ENCODE data around the gene CPN2.

Gene CPN2, protein sequence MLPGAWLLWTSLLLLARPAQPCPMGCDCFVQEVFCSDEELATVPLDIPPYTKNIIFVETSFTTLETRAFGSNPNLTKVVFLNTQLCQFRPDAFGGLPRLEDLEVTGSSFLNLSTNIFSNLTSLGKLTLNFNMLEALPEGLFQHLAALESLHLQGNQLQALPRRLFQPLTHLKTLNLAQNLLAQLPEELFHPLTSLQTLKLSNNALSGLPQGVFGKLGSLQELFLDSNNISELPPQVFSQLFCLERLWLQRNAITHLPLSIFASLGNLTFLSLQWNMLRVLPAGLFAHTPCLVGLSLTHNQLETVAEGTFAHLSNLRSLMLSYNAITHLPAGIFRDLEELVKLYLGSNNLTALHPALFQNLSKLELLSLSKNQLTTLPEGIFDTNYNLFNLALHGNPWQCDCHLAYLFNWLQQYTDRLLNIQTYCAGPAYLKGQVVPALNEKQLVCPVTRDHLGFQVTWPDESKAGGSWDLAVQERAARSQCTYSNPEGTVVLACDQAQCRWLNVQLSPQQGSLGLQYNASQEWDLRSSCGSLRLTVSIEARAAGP

DNA sequence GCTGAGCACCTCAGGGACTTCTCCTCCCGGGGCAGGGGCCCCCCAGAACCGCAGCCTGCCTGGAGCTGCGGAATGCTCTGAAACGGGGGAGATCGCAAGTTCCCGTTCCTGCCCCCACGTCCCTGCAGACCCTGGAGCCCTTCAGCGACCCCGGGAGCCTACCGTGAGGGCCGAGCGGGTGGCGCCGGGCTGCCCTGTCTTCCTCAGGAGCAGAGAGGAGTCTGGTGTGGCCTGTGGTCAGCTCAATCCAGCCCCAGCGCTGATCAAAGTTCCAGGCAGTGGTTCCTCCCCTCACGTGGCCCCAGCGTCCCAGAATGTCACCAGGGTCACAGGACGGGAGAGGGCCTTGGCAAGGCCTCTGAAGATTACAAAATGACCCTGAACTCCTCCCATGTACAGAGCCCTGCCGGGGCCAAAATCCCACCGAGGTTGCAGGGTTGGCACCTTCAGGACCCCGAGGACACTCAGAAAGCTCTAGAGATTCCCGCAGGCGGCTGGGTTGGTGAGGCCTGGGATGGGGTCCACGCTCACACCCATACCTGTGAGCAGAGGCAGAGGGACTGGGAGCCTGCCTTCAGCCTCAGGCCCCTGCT lies at the start of gene CPN2:
Gene CPN2 (minus strand): TSS at position 249 of the 593 bp plus-strand sequence. CDS start 8,626 bp downstream, outside the sequence.
- DNase-seq, result no peak

DNA sequence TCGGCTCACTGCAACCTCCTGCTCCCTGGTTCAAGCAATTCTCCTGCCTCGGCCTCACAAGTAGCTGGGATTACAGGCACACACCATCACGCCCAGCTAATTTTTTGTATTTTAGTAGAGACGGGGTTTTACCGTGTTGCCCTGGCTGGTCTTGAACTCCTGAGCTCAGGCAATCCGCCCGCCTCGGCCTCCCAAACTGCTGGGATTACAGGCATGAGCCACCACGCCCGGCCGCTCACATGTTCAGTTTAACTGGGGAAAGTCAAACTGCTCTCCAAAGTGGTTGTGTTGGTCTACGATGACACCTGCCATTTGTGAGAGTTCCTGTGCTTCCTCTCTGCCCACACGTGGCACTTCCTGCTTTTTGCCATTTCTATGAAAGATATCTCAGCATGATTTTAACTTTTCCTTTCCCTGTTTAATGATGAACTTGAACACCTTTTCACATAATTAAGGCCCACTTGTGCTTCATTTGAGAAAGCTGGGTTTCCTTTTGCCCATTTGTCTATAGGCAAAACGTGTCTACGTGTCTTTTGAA lies 48.8 kb upstream of the CPN2 start:
- no peak for DNase-seq

GRCh38 chr3:194399166-194399565 lies 48.0 kb upstream of the CPN2 start, which contains the start of gene GP5:
TSS of gene GP5 (minus strand) at chr3:194399266. CDS start at chr3:194398282, 984 bp downstream.
- DNase-seq, result no peak

DNA sequence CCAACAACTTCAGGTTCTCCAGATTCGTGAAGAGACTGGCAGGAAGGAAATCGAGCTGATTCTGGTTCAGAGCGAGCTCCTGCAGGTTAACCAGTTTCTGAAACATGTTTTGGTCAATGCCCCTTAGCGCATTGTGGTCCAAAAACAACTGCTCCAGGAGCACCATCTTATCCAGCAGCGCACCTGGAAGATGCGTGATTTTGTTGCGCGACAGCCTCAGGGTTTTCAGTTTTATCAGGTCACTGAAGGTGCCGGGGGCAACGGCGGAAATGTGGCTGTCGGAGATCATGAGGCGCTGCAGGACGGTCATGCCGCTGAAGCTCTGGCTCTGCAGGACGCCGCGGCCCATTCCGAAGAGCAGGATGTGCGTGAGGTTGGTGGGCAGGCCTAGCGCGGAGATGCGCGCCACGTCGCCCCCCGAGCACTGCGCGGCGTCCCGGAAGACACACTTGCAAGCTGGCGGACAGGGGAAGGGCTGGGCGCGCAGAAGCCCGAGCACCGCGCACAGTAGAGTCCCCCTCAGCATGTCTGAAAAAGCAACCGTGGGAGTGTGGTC lies 46.7 kb upstream of the CPN2 start:
- DNase-seq, result no peak

- DNase-seq, result no peak
These were observed 46.0 kb upstream of the CPN2 start for GRCh38 chr3:194396859-194397756.

DNA sequence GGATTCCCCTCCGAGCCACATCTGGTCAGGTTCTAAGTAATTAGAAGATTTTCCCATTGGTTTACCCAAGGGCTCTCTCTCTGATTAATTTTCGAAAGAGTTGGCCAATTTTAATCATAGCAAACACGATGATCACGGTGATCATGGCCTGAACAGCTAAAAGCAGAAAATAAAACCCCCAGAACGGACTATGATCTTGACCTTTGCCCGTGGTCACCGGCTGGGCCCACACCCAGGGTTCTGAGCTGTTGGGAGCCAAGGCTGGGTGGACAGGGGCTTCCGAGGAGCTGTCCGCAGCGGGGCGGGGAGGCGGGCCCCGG lies 45.4 kb upstream of the CPN2 start:
- no peak for DNase-seq

- peak; percentile 41 to 42 for DNase-seq
These were observed 44.8 kb upstream of the CPN2 start for GRCh38 chr3:194395778-194396538.

DNA sequence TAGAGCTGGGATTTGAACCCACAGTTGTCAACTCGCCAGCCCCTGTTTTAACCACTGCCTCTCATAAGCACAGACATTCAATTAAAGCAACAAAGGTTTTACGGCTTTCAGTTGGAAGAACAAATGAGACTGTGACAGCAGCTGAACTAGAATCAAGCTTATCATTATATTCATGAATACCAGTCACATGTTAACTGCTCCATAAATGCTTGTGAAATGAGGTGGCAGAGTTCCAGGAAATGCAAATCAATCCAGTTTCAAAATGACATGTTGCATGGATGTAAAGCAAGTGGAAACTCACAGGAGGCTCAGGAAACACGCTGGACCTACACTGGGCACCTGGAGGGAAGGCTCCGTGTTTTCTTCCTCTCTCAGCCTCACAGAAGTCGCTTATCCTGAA lies 44.1 kb upstream of the CPN2 start:
- DNase-seq, result no peak

- DNase-seq, result no peak
These were observed 41.4 kb upstream of the CPN2 start for GRCh38 chr3:194392576-194392975.

GRCh38 chr3:194390835-194391234 lies 39.7 kb upstream of the CPN2 start:
- no peak for DNase-seq

GRCh38 chr3:194389269-194389668 lies 38.1 kb upstream of the CPN2 start:
- no peak for DNase-seq

DNA sequence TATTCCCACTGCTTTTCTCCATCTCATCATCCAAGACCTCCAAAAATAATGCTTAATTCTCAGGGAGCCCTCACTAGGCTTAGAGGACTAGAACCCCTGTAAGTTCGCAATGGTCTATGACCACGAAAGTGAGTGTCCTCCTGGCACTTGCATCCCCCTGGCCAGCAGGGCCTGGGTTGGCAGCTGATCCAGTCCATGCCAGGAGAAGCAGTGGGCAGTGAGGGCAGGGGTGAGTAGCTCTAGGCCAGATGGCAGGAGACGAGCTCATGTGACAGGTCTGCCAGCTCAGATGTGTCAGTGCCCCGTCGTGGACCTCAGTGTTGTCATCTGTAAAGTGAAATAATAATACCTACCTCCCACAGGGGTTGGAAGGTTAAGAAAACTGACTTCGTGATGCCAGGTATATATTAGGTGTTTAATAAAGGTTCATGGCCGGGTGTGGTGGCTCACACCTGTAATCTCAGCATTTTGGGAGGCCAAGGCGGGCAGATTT lies 36.8 kb upstream of the CPN2 start:
- no peak for DNase-seq

GRCh38 chr3:194387276-194387675 lies 36.1 kb upstream of the CPN2 start:
- DNase-seq, result no peak

DNA sequence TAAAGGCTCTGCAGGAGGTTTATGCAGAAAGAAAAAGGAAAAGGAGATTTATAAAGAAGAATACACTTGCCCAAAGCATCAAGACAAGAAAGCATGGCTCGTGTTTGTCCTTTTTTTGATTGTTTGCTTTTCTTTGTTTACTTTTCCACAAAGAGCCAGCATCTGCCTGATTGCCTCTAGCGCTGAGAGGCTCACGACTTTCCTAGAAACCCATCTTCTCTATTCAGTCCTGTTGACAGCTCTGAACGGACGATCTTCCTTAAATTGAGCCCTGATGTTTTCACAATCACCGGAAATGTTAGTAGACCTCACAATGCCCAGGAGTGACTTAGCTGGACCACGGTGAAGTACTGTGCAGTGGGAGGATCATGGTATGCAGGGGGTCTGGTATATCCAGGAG lies 35.5 kb upstream of the CPN2 start:
- DNase-seq, result no peak

DNA sequence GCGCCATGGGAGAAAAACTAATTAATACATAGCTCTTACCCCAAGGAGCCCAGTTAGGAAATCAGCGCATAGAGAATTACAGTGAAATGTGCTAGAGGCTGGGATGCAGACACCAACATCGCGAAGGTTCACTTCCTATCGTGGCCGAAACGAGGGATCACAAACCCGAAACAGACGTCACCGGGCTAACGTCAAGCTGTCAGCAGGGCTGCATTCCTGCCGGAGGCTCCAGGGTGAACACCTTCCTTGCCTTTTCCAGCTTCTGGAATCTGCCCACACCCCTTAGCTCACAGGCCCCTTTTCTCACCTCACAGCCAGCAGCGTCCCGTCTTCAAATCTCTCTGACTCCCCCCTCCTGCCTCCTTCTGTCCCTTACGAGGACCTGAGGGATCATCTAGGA lies 34.9 kb upstream of the CPN2 start:
- no peak for DNase-seq

- DNase-seq, result no peak
These were observed 33.5 kb upstream of the CPN2 start for GRCh38 chr3:194384569-194385001.

GRCh38 chr3:194384156-194384555 lies 33.0 kb upstream of the CPN2 start:
- no peak for DNase-seq

- DNase-seq, result no peak
These were observed 32.3 kb upstream of the CPN2 start for GRCh38 chr3:194383276-194383940.

DNA sequence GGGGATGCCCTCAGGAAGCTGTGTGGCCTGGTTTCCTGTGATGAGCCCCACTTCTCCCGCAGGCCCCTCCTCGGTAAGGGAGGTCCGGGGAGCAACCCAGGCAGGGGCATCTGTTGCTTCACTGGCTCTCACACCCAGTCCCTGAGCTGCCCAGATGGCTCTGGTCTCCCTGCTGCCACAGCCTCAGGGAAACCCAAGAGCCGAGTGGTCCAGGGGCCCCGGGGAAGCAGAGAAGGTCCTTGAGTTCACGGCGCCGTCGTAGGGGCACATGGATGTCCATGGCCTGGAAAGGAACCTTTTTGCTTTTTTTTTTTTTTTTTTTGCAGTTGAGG lies 31.7 kb upstream of the CPN2 start:
- DNase-seq, result no peak

- no peak for DNase-seq
These were observed 31.2 kb upstream of the CPN2 start for GRCh38 chr3:194382196-194382891.

GRCh38 chr3:194381460-194381875 lies 30.3 kb upstream of the CPN2 start:
- DNase-seq, result no peak

Data from stimulated activated CD4-positive, alpha-beta T cell treated with anti-CD3 and anti-CD28 coated beads, Interleukin-2, amount 100 ng/mL, for 48 hours (primary cell).